ENCODE results near the gene LIN37. TPM values are rescaled to one million over a fixed set of nuclear protein-coding genes. Genes with fewer than 3 reads are reported as not detected.

Gene LIN37
- total and polyA plus RNA-seq, 2 of the 13 experiments (the other 11 are each of a cell fraction or from before 2014, with no cell fraction given): 6.3 to 8.7 TPM

DNA sequence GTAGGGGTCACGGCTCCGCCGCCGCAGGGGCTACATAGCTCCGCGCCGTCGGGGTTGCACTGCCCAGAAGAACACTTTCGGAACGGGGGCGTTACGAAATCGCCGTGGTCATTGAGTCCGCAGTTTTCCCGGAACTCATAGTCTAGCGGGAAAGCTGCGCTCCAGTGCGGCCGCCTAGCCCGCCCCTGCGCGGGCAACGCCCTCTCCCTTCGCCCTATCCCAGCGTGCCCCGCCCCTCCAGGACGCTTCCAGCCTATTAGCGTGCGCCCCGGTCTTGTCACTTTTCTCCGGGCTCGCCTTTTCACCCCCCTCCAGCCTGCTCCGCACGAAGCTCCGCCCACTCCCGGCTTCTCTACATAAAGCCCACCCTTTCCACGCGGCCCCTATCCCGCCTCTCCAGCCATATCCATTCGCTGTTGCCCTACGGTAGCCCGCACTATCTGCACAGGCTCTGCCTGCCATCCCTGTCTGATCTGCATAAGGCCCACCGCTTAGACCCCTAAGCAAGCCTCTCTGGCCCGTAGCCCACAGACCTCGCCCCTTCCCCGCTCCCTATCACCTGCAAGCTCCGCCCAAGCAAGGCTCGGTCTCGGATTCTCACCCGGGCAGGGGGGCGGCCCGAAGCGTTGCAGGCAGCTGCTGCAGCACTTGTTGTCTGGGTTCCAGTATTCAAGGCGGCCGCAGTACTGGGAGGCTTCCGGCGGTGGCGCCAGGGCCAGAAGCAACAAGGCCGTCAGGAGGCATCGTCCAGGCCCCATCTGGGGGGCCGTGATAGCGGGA lies 7.8 kb upstream of the LIN37 start (continued):
- TF ChIP-seq E2F5 (CRISPR knock-in tag; conservative IDR thresholded peaks at IDR 0.05) (peak; percentile 59; the same call in 1 of the 2 replicates), SP2 (CRISPR knock-in tag; IDR thresholded peaks at IDR 0.05) (peak; percentile 89), MAFK (conservative IDR thresholded peaks at IDR 0.05 in 1 of 2, IDR thresholded peaks at IDR 0.05 in 1 of 2; ENCODE audit: low read length in 2 of 2) (no peak), ZNF547 (CRISPR knock-in tag; IDR thresholded peaks at IDR 0.05) (peak; percentile 53; the same call in 1 of the 2 replicates), ZBTB21 (CRISPR knock-in tag; IDR thresholded peaks at IDR 0.05) (no peak), GLI4 (CRISPR knock-in tag; IDR thresholded peaks at IDR 0.05; ENCODE audit: borderline replicate concordance) (0 out of 2 replicates have a peak, but pooled peaks have one; percentile 26), ZNF747 (CRISPR knock-in tag; IDR thresholded peaks at IDR 0.05; ENCODE audit: borderline replicate concordance) (0 out of 2 replicates have a peak, but pooled peaks have one; percentile 42), SPEN (CRISPR knock-in tag; IDR thresholded peaks at IDR 0.05; ENCODE audit: low read depth) (no peak; the same call in 1 of the 2 replicates), ZNF460 (CRISPR knock-in tag; IDR thresholded peaks at IDR 0.05; ENCODE audit: borderline replicate concordance) (no peak), MYPOP (CRISPR knock-in tag; IDR thresholded peaks at IDR 0.05) (peak; percentile 88)
- TF ChIP-seq, protein P1, sequence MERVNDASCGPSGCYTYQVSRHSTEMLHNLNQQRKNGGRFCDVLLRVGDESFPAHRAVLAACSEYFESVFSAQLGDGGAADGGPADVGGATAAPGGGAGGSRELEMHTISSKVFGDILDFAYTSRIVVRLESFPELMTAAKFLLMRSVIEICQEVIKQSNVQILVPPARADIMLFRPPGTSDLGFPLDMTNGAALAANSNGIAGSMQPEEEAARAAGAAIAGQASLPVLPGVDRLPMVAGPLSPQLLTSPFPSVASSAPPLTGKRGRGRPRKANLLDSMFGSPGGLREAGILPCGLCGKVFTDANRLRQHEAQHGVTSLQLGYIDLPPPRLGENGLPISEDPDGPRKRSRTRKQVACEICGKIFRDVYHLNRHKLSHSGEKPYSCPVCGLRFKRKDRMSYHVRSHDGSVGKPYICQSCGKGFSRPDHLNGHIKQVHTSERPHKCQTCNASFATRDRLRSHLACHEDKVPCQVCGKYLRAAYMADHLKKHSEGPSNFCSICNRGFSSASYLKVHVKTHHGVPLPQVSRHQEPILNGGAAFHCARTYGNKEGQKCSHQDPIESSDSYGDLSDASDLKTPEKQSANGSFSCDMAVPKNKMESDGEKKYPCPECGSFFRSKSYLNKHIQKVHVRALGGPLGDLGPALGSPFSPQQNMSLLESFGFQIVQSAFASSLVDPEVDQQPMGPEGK (CRISPR knock-in tag; IDR thresholded peaks at IDR 0.05): peak; percentile 55
- TF ChIP-seq, protein P2, sequence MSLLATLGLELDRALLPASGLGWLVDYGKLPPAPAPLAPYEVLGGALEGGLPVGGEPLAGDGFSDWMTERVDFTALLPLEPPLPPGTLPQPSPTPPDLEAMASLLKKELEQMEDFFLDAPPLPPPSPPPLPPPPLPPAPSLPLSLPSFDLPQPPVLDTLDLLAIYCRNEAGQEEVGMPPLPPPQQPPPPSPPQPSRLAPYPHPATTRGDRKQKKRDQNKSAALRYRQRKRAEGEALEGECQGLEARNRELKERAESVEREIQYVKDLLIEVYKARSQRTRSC (CRISPR knock-in tag; IDR thresholded peaks at IDR 0.05; ENCODE audit: low read depth): no peak
- TF ChIP-seq, protein P3, sequence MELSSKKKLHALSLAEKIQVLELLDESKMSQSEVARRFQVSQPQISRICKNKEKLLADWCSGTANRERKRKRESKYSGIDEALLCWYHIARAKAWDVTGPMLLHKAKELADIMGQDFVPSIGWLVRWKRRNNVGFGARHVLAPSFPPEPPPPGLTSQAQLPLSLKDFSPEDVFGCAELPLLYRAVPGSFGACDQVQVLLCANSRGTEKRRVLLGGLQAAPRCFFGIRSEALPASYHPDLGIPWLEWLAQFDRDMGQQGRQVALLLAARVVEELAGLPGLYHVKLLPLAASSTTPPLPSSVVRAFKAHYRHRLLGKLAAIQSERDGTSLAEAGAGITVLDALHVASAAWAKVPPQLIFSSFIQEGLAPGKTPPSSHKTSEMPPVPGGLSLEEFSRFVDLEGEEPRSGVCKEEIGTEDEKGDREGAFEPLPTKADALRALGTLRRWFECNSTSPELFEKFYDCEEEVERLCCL (CRISPR knock-in tag; IDR thresholded peaks at IDR 0.05; ENCODE audit: borderline replicate concordance): no peak
- TF ChIP-seq, protein P4, sequence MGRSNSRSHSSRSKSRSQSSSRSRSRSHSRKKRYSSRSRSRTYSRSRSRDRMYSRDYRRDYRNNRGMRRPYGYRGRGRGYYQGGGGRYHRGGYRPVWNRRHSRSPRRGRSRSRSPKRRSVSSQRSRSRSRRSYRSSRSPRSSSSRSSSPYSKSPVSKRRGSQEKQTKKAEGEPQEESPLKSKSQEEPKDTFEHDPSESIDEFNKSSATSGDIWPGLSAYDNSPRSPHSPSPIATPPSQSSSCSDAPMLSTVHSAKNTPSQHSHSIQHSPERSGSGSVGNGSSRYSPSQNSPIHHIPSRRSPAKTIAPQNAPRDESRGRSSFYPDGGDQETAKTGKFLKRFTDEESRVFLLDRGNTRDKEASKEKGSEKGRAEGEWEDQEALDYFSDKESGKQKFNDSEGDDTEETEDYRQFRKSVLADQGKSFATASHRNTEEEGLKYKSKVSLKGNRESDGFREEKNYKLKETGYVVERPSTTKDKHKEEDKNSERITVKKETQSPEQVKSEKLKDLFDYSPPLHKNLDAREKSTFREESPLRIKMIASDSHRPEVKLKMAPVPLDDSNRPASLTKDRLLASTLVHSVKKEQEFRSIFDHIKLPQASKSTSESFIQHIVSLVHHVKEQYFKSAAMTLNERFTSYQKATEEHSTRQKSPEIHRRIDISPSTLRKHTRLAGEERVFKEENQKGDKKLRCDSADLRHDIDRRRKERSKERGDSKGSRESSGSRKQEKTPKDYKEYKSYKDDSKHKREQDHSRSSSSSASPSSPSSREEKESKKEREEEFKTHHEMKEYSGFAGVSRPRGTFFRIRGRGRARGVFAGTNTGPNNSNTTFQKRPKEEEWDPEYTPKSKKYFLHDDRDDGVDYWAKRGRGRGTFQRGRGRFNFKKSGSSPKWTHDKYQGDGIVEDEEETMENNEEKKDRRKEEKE (IDR thresholded peaks at IDR 0.05): no peak
- TF ChIP-seq, protein P5, sequence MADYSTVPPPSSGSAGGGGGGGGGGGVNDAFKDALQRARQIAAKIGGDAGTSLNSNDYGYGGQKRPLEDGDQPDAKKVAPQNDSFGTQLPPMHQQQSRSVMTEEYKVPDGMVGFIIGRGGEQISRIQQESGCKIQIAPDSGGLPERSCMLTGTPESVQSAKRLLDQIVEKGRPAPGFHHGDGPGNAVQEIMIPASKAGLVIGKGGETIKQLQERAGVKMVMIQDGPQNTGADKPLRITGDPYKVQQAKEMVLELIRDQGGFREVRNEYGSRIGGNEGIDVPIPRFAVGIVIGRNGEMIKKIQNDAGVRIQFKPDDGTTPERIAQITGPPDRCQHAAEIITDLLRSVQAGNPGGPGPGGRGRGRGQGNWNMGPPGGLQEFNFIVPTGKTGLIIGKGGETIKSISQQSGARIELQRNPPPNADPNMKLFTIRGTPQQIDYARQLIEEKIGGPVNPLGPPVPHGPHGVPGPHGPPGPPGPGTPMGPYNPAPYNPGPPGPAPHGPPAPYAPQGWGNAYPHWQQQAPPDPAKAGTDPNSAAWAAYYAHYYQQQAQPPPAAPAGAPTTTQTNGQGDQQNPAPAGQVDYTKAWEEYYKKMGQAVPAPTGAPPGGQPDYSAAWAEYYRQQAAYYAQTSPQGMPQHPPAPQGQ (CRISPR knock-in tag; IDR thresholded peaks at IDR 0.05; ENCODE audit: borderline replicate concordance): no peak
